ENCODE measurements around the gene BORCS5.

The BORCS5 gene

DNA sequence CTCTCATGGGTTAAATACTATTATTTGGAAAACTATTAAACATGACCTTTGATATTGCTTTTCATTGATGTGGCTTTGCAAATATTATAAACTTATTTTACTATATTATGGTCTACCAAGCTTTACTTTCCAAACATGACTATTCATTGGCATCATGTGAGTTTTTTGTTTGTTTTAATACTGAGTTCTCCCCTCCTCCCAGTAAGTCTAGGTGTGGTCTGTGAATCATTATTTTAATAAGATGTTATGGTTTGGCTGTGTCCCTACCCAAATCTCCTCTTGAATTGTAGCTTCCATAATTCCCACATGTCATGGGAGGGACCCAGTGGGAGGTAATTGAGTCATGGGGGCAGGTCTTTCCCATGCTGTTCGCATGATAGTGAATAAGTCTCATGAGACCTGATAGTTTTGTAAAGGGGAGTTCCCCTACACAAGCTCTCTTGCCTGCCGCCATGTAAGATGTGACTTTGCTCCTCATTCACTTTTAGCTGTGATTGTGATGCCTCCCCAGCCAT, 80.0 kb downstream of the BORCS5 start:
- Histone ChIP-seq H3K4me2 (ENCODE audit: low read length) (no peak overlapping the region), H3K27ac (ENCODE audit: low read depth, low read length) (no peak overlapping the region), H3K18ac (ENCODE audit: low read length) (no peak overlapping the region), H3K4ac (ENCODE audit: low read depth, low read length) (no peak overlapping the region), H3K4me1 (ENCODE audit: control insufficient read depth in 1 of 2, insufficient read depth in 2 of 2, low read length in 2 of 2) (no peaks in the 10 kb centered on the region), H3K9ac (ENCODE audit: low read length) (no peak overlapping the region), H4K12ac (ENCODE audit: low read depth, low read length) (no peak overlapping the region), H3K27me3 (ENCODE audit: insufficient read depth, low read length) (no peaks in the 10 kb centered on the region), H4K8ac (ENCODE audit: low read depth, low read length) (no peak overlapping the region), H2BK5ac (ENCODE audit: low read depth, low read length, poor library complexity) (no peak overlapping the region), H2AFZ (ENCODE audit: insufficient read depth, low read length, poor library complexity) (no peak overlapping the region), H3K79me2 (ENCODE audit: control insufficient read depth, insufficient read depth, low read length, poor library complexity) (no peaks in the 10 kb centered on the region), H3K4me3 (ENCODE audit: low read depth, low read length) (no peak overlapping the region), H2BK120ac (ENCODE audit: insufficient read depth, low read length, poor library complexity) (no peak overlapping the region), H2BK12ac (ENCODE audit: low read length) (no peak overlapping the region), H2AK5ac (ENCODE audit: low read length) (no peak overlapping the region), H3K14ac (ENCODE audit: low read length) (no peak overlapping the region), H3K9me3 (ENCODE audit: insufficient read depth, low read depth, low read length) (no peaks in the 10 kb centered on the region), H4K91ac (ENCODE audit: low read depth, low read length) (no peak overlapping the region), H3K36me3 (ENCODE audit: control insufficient read depth in 1 of 2, insufficient read depth in 2 of 2, low read length in 2 of 2) (no peaks in the 10 kb centered on the region), H3K79me1 (ENCODE audit: low read length) (no peaks in the 10 kb centered on the region), H3K23ac (ENCODE audit: low read length) (no peak overlapping the region)
- no peak for DNase-seq
- WGBS (ENCODE audit: extremely low coverage, insufficient coverage, insufficient read length): no CpG with 5 or more reads among the region's 2 CpGs

- Histone ChIP-seq H3K9ac (ENCODE audit: low read length) (no peak overlapping the region), H2BK12ac (ENCODE audit: low read length) (no peak overlapping the region), H4K91ac (ENCODE audit: low read depth, low read length) (no peak overlapping the region), H4K12ac (ENCODE audit: low read depth, low read length) (no peak overlapping the region), H3K4me2 (ENCODE audit: low read length) (no peak overlapping the region), H3K4me3 (ENCODE audit: low read depth, low read length) (no peak overlapping the region), H3K4ac (ENCODE audit: low read depth, low read length) (no peak overlapping the region), H2AK5ac (ENCODE audit: low read length) (no peak overlapping the region), H3K14ac (ENCODE audit: low read length) (no peak overlapping the region), H3K9me3 (ENCODE audit: insufficient read depth, low read depth, low read length) (no peaks in the 10 kb centered on the region), H2BK120ac (ENCODE audit: insufficient read depth, low read length, poor library complexity) (no peak overlapping the region), H2AFZ (ENCODE audit: insufficient read depth, low read length, poor library complexity) (no peak overlapping the region), H3K27me3 (ENCODE audit: insufficient read depth, low read length) (no peaks in the 10 kb centered on the region), H4K8ac (ENCODE audit: low read depth, low read length) (no peak overlapping the region), H3K27ac (ENCODE audit: low read depth, low read length) (no peak overlapping the region), H3K18ac (ENCODE audit: low read length) (no peak overlapping the region), H2BK5ac (ENCODE audit: low read depth, low read length, poor library complexity) (no peak overlapping the region), H3K23ac (ENCODE audit: low read length) (no peak overlapping the region), H3K4me1 (ENCODE audit: control insufficient read depth in 1 of 2, insufficient read depth in 2 of 2, low read length in 2 of 2) (no peaks in the 10 kb centered on the region), H3K36me3 (ENCODE audit: control insufficient read depth in 1 of 2, insufficient read depth in 2 of 2, low read length in 2 of 2) (no peaks in the 10 kb centered on the region), H3K79me1 (ENCODE audit: low read length) (no peaks in the 10 kb centered on the region), H3K79me2 (ENCODE audit: control insufficient read depth, insufficient read depth, low read length, poor library complexity) (no peaks in the 10 kb centered on the region)
- DNase-seq: peak; percentile 59 to 65
- WGBS (ENCODE audit: extremely low coverage, insufficient coverage, insufficient read length): no CpG with 5 or more reads among the region's 6 CpGs
These were observed 82.8 kb downstream of the BORCS5 start for GRCh38 chr12:12439636-12440035.

GRCh38 chr12:12440784-12441428, 84.0 kb downstream of the BORCS5 start:
- Histone ChIP-seq H3K27ac (ENCODE audit: low read depth, low read length) (no peak overlapping the region), H3K36me3 (ENCODE audit: control insufficient read depth in 1 of 2, insufficient read depth in 2 of 2, low read length in 2 of 2) (no peaks in the 10 kb centered on the region), H3K23ac (ENCODE audit: low read length) (no peak overlapping the region), H2BK5ac (ENCODE audit: low read depth, low read length, poor library complexity) (no peak overlapping the region), H3K14ac (ENCODE audit: low read length) (no peak overlapping the region), H3K4me1 (ENCODE audit: control insufficient read depth in 1 of 2, insufficient read depth in 2 of 2, low read length in 2 of 2) (no peaks in the 10 kb centered on the region), H3K18ac (ENCODE audit: low read length) (no peak overlapping the region), H3K27me3 (ENCODE audit: insufficient read depth, low read length) (no peaks in the 10 kb centered on the region), H2BK12ac (ENCODE audit: low read length) (no peak overlapping the region), H3K9me3 (ENCODE audit: insufficient read depth, low read depth, low read length) (no peaks in the 10 kb centered on the region), H4K91ac (ENCODE audit: low read depth, low read length) (no peak overlapping the region), H3K4me2 (ENCODE audit: low read length) (no peak overlapping the region), H4K8ac (ENCODE audit: low read depth, low read length) (no peak overlapping the region), H3K9ac (ENCODE audit: low read length) (no peak overlapping the region), H2AK5ac (ENCODE audit: low read length) (no peak overlapping the region), H4K12ac (ENCODE audit: low read depth, low read length) (no peak overlapping the region), H2BK120ac (ENCODE audit: insufficient read depth, low read length, poor library complexity) (no peak overlapping the region), H3K79me1 (ENCODE audit: low read length) (no peaks in the 10 kb centered on the region), H3K4me3 (ENCODE audit: low read depth, low read length) (no peak overlapping the region), H3K79me2 (ENCODE audit: control insufficient read depth, insufficient read depth, low read length, poor library complexity) (no peaks in the 10 kb centered on the region), H3K4ac (ENCODE audit: low read depth, low read length) (no peak overlapping the region), H2AFZ (ENCODE audit: insufficient read depth, low read length, poor library complexity) (no peak overlapping the region)
- DNase-seq: no peak
- no CpG with 5 or more reads among the region's 4 CpGs for WGBS (ENCODE audit: extremely low coverage, insufficient coverage, insufficient read length)

- Histone ChIP-seq H4K12ac (ENCODE audit: low read depth, low read length) (no peak overlapping the region), H3K14ac (ENCODE audit: low read length) (no peak overlapping the region), H3K27me3 (ENCODE audit: insufficient read depth, low read length) (no peaks in the 10 kb centered on the region), H3K23ac (ENCODE audit: low read length) (no peak overlapping the region), H2AK5ac (ENCODE audit: low read length) (no peak overlapping the region), H3K18ac (ENCODE audit: low read length) (no peak overlapping the region), H3K27ac (ENCODE audit: low read depth, low read length) (no peak overlapping the region), H3K4me1 (ENCODE audit: control insufficient read depth in 1 of 2, insufficient read depth in 2 of 2, low read length in 2 of 2) (no peaks in the 10 kb centered on the region), H3K4me3 (ENCODE audit: low read depth, low read length) (no peak overlapping the region), H2BK120ac (ENCODE audit: insufficient read depth, low read length, poor library complexity) (no peak overlapping the region), H3K4ac (ENCODE audit: low read depth, low read length) (no peak overlapping the region), H3K79me2 (ENCODE audit: control insufficient read depth, insufficient read depth, low read length, poor library complexity) (no peaks in the 10 kb centered on the region), H4K91ac (ENCODE audit: low read depth, low read length) (no peak overlapping the region), H2AFZ (ENCODE audit: insufficient read depth, low read length, poor library complexity) (no peak overlapping the region), H3K9ac (ENCODE audit: low read length) (no peak overlapping the region), H2BK12ac (ENCODE audit: low read length) (no peak overlapping the region), H3K4me2 (ENCODE audit: low read length) (no peak overlapping the region), H3K36me3 (ENCODE audit: control insufficient read depth in 1 of 2, insufficient read depth in 2 of 2, low read length in 2 of 2) (no peaks in the 10 kb centered on the region), H2BK5ac (ENCODE audit: low read depth, low read length, poor library complexity) (no peak overlapping the region), H3K9me3 (ENCODE audit: insufficient read depth, low read depth, low read length) (no peaks in the 10 kb centered on the region), H3K79me1 (ENCODE audit: low read length) (no peaks in the 10 kb centered on the region), H4K8ac (ENCODE audit: low read depth, low read length) (no peak overlapping the region)
- no CpG with 5 or more reads among the region's 2 CpGs for WGBS (ENCODE audit: extremely low coverage, insufficient coverage, insufficient read length)
- no peak for DNase-seq
These were observed 84.5 kb downstream of the BORCS5 start for GRCh38 chr12:12441429-12441807.

All from trophoblast cell (in vitro differentiated cells and primary cell).